DND-41 (cell line): ENCODE data around the gene FBN1.

Experiments used
- ATAC-seq: fragments of 200-7000 bp; cut with Tn5 transposase; 3 replicates; pipeline ENCODE4 v1.9.1; 2021; ENCODE audit warnings: low read depth; ENCODE audit not compliant: insufficient read depth
- DNase-seq: peaks from one replicate; pipeline ENCODE4 v3.0.0-alpha.2; 2020
- H2AFZ ChIP-seq: 2 replicates; pipeline ENCODE4 v1.6.0; 2012; ENCODE audit warnings: low read depth, low read length
- H3K27ac ChIP-seq: 2 replicates; pipeline ENCODE4 v1.5.1; 2012; ENCODE audit warnings: low read length, inconsistent platforms
- H3K27me3 ChIP-seq: fragments of 200-600 bp; sonication (generic); 2 replicates; pipeline ENCODE4 v1.6.0; 2012; ENCODE audit warnings: low read length, mild to moderate bottlenecking, inconsistent platforms; ENCODE audit not compliant: insufficient read depth, poor library complexity
- H3K36me3 ChIP-seq: 2 replicates; pipeline ENCODE4 v1.5.1; 2012; ENCODE audit warnings: low read length, inconsistent platforms; ENCODE audit not compliant: insufficient read depth
- H3K4me1 ChIP-seq: 2 replicates; pipeline ENCODE4 v1.5.1; 2012; ENCODE audit warnings: mild to moderate bottlenecking, low read length; ENCODE audit not compliant: insufficient read depth
- H3K4me2 ChIP-seq: 2 replicates; pipeline ENCODE4 v1.6.0; 2012; ENCODE audit warnings: mild to moderate bottlenecking, moderate library complexity, low read length, inconsistent platforms; ENCODE audit not compliant: insufficient read depth
- H3K4me3 ChIP-seq, 2 experiments: fragments of 200-600 bp in 1 of 2; shearing (Covaris generic) in 1 of 2; 2 replicates each; pipeline ENCODE4 v1.5.1; 2012 to 2016; ENCODE audit warnings: inconsistent platforms in 2 of 2, low read length in 2 of 2, mild to moderate bottlenecking in 2 of 2, low read depth in 1 of 2, moderate library complexity in 1 of 2
- H3K79me2 ChIP-seq: 2 replicates; pipeline ENCODE4 v1.6.0; 2012; ENCODE audit warnings: low read length, inconsistent platforms; ENCODE audit not compliant: insufficient read depth
- H3K9ac ChIP-seq: 2 replicates; pipeline ENCODE4 v1.6.0; 2012; ENCODE audit warnings: low read depth, mild to moderate bottlenecking, inconsistent platforms, low read length, moderate library complexity
- H3K9me3 ChIP-seq: 2 replicates; pipeline ENCODE4 v1.5.1; 2012; ENCODE audit warnings: low read length, moderate library complexity, mild to moderate bottlenecking, inconsistent platforms; ENCODE audit not compliant: insufficient read depth, severe bottlenecking
- H4K20me1 ChIP-seq: 2 replicates; pipeline ENCODE4 v1.6.0; 2012; ENCODE audit warnings: low read length; ENCODE audit not compliant: insufficient read depth
- CTCF ChIP-seq: IDR thresholded peaks from 2 replicates; pipeline ENCODE4 v1.5.1; 2012; ENCODE audit warnings: borderline replicate concordance, low read length, moderate library complexity, mild to moderate bottlenecking; ENCODE audit not compliant: poor library complexity, severe bottlenecking; ENCODE audit errors: extremely low read depth
- EZH2 ChIP-seq: IDR thresholded peaks from 3 replicates; pipeline ENCODE4 v1.6.1; 2012; ENCODE audit warnings: borderline replicate concordance, low read depth, mild to moderate bottlenecking, moderate library complexity, low read length, inconsistent platforms; ENCODE audit not compliant: severe bottlenecking

Gene FBN1

GRCh38 chr15:48363474-48363873 lies 282.0 kb downstream of the FBN1 start:
- Histone ChIP-seq H3K27ac (no peak overlapping the region), H4K20me1 (no peaks in the 10 kb centered on the region), H3K4me3 (no peak overlapping the region), H2AFZ (no peak overlapping the region), H3K9me3 (no peaks in the 10 kb centered on the region), H3K4me2 (no peak overlapping the region), H3K79me2 (no peaks in the 10 kb centered on the region), H3K36me3 (no peaks in the 10 kb centered on the region), H3K4me1 (peaks cover 13% of the 10 kb centered on the region), H3K9ac (no peak overlapping the region), H3K27me3 (no peaks in the 10 kb centered on the region)
- TF ChIP-seq EZH2 (no peak), CTCF (no peak)
- ATAC-seq (no peak), DNase-seq (no peak)

GRCh38 chr15:48361685-48362084 lies 283.8 kb downstream of the FBN1 start:
- Histone ChIP-seq H3K4me3 (no peak overlapping the region), H3K27ac (no peak overlapping the region), H3K36me3 (no peaks in the 10 kb centered on the region), H2AFZ (no peak overlapping the region), H3K79me2 (no peaks in the 10 kb centered on the region), H3K9me3 (no peaks in the 10 kb centered on the region), H3K9ac (no peak overlapping the region), H3K4me2 (no peak overlapping the region), H3K4me1 (peaks cover 16% of the 10 kb centered on the region), H3K27me3 (no peaks in the 10 kb centered on the region), H4K20me1 (no peaks in the 10 kb centered on the region)
- DNase-seq (no peak), ATAC-seq (no peak)
- TF ChIP-seq EZH2 (no peak), CTCF (no peak)

GRCh38 chr15:48360841-48361240 lies 284.7 kb downstream of the FBN1 start:
- Histone ChIP-seq H3K79me2 (no peaks in the 10 kb centered on the region), H3K27me3 (no peaks in the 10 kb centered on the region), H3K36me3 (no peaks in the 10 kb centered on the region), H3K9me3 (no peaks in the 10 kb centered on the region), H3K4me1 (peaks cover 16% of the 10 kb centered on the region), H4K20me1 (no peaks in the 10 kb centered on the region), H2AFZ (no peak overlapping the region), H3K27ac (no peak overlapping the region), H3K9ac (no peak overlapping the region), H3K4me2 (no peak overlapping the region), H3K4me3 (no peak overlapping the region)
- no peak for ATAC-seq
- TF ChIP-seq EZH2 (no peak), CTCF (no peak)
- DNase-seq: no peak
